GM19239 (cell line): ENCODE data around the gene IMPACT.

Experiments
- DNase-seq: peaks from one replicate; pipeline ENCODE4 v3.0.0; 2011; ENCODE audit warnings: low spot score; ENCODE audit not compliant: insufficient read length
- FAIRE-seq: peaks from 2 replicates; lab custom pipeline; 2011; peaks lifted over from hg19 to GRCh38; lab: Jason Lieb, UNC

Gene IMPACT

DNA sequence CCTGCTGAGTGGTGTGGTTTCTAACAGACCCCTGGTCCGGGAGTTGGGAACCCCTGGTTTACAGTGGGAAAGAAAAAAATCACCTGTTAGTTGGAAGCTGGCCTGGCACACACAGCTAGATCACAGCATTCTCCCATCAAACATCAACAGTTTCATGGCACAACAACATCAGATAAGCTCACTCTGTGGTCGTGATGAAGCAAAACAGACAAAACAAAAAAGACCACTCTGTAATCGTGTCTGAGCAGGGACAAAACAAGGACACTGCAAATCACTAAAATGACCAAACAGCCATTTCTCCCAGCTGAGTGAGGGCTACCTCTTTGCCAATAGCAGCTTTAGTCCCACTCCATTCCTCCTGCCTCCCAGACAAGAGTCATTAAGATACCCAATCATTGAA, 9.0 kb upstream of the IMPACT start:
- no peak for DNase-seq
- FAIRE-seq = no peak

DNA sequence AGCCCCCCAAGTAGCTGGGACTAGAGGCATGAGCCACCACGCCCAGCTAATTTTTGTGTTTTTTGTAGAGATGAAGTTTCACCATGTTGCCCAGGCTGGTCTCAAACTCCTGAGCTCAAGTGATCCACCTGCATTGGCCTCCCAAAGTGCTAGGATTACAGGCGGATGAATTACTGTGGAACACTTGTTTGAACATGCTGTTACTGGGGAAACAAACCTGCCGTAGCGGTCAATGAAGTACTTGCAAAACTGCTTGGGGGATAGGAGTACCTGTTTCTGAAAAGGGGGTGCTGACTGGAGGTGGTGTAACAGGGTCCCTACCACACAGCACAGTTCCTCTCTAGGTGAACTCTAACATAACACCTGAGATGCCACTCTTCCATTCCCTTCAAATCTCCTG, 5.9 kb upstream of the IMPACT start:
- no peak for FAIRE-seq

DNA sequence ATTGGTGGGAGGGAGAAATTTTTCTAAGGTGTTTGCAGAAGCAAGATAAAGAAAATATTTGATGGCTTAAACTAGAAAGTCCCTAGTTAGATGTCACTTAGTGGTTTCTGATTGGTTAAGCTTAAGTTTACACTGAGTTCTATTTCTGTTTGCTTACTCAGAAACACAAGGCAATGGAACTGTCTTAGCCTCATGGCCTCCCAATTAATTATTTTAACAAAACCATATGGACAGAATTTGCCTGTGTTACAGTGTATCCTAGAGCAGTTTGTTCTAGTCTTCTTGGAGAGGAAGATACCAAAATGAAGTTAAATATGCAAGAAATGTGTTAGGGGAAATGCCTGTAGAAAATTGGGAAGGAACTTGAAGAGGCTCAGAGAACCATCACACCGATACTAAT, 4.6 kb upstream of the IMPACT start:
- DNase-seq = no peak
- FAIRE-seq = no peak

More for the DNA sequence above, 5.9 kb upstream of the IMPACT start:
- no peak for DNase-seq

GRCh38 chr18:24426073-24426397, 435 bp upstream of the IMPACT start:
- FAIRE-seq (no peak), DNase-seq (no peak)

DNA sequence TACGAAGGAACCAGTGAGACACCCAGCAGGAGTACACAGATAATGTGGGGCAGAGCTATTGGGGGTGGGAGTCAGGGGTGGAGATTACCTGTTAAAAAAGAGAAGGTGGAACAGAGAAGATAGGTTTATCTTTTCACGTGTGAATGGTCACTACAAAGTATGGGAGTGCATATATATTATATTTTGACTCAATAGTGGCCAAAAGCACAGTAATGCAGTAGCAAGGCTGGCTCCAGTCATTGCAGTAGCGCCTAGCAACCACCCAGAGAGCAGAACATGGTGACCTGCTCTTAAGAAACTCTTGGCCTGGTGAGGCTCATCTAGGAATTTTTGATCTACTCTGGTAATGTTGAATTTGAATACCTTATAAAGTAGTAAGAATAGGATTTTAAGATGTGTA, 1.0 kb downstream of the IMPACT start:
- FAIRE-seq = no peak

GRCh38 chr18:24428709-24429108, 2.2 kb downstream of the IMPACT start:
- DNase-seq (no peak), FAIRE-seq (no peak)

More for the DNA sequence above, 1.0 kb downstream of the IMPACT start:
- DNase-seq = no peak

GRCh38 chr18:24429188-24429587, 2.7 kb downstream of the IMPACT start:
- DNase-seq = no peak
- no peak for FAIRE-seq

DNA sequence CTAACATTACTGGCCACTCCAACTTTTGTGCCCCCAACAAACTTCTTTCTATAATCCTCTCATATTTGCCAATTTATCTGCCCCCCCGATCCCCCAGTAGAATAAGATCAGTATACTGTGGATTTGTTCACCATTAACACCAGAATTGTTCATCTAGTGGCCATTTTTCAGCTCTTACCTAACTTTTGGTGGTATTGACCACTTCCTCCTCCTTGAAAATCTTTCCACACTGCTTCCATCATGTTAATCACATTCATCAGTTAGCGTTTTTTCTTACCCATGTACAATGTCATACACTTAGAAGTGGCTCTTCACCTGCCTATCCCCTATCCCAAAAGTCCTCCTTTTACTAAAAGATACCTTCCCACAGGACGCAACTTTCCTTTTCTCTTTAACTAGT, 6.1 kb downstream of the IMPACT start:
- DNase-seq = no peak
- FAIRE-seq = no peak

DNA sequence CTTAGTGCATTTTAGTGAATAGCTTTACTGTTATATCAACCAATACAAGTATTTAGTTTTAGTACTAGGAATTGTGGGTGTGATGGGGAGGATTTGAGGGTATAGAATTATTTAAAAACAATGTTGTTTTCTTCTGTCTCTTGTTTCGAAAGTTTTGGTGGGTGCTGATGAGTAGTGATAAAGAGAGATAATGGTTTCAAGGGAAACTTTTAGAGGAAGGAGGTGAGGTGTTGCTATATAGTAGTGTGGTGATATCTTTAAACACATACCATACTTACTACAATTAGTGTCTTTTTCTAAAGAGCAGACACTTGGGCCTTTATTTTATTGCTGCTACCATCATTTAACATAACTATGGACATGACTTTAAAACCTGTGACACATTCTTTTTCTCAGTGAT, 10.5 kb downstream of the IMPACT start:
- FAIRE-seq = no peak

DNA sequence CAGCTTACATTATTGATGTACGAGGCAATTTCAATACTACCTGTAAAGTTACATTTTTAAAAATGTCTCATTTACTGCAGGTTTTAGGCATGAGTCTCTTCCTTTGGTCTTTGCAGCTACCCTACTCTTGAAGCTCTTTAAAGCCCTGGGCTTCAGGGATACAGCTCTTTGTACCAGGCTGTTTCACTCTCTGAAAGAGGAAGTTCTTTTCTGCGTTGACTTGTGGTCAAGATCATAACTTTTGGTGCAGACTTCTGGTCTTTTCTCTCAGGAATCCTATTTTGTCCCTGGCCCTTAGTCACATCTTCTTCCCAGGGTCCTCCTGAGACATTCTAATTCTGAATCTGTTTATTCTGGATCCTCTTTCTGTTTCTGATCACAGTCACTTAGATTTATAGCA, 17.4 kb downstream of the IMPACT start:
- DNase-seq = no peak
- FAIRE-seq = peak; percentile 75

More for the DNA sequence above, 10.5 kb downstream of the IMPACT start:
- DNase-seq = no peak

DNA sequence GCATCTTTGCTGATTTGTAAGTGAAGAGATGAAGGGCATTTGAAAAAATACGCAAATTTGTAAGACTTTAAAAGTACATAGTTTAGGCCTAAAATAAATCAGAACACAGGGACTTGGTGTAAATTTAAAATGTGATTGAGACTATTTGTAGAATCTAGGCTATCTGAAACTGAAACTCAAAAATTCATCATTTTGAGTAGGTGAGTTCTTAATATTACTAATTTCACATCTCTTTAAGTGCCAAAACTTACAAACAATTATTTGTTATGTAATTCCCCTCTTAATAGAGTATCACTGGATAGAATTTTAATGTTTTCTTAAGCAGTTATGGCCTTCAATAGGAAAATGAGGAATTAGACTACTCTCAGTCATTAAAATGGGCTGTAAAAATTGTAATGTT, 20.0 kb downstream of the IMPACT start:
- no peak for FAIRE-seq

GRCh38 chr18:24446953-24447538, 20.6 kb downstream of the IMPACT start:
- DNase-seq (no peak), FAIRE-seq (peak; percentile 47)

More for the DNA sequence above, 20.0 kb downstream of the IMPACT start:
- no peak for DNase-seq

- DNase-seq (no peak), FAIRE-seq (no peak)
Observed at GRCh38 chr18:24447961-24448360, 21.5 kb downstream of the IMPACT start.

DNA sequence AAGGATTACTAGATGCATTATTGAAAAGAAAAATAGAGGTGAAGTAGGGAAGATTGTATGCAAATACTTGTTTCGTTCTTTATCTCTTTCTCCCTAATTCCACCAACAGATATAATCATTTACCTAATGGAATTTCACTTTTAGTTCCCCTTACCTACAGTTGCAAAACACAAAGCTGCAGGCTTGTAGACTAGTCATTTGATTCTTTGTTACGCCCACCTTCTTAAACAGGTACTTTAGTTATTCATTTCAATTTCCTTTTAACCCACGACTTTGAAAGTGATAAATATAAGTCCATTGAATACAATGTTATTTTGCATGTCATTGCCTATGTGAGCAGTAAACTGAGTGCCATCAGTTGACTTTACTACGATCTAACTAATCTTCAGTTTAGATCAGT, 30.1 kb downstream of the IMPACT start:
- no peak for DNase-seq

DNA sequence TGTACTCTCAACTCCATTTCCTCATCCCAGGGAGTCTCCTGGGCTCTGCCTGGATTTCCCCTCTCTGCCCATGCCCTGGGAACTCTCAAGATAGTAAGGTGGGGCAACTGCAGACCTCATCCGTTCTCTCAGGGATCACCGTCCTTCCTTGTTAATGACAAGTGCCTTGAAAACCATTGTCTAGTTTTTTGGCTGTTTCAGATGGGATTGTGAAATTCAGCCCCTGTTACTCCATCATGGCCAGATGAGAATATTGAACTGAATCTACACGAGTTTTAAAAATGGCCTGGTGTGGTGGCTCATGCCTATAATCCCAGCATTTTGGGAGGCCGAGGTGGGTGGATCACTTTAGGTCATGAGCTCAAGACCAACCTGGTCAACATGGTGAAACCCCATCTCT, 33.3 kb downstream of the IMPACT start:
- no peak for DNase-seq

More for the DNA sequence above, 30.1 kb downstream of the IMPACT start:
- peak; percentile 11 for FAIRE-seq

DNA sequence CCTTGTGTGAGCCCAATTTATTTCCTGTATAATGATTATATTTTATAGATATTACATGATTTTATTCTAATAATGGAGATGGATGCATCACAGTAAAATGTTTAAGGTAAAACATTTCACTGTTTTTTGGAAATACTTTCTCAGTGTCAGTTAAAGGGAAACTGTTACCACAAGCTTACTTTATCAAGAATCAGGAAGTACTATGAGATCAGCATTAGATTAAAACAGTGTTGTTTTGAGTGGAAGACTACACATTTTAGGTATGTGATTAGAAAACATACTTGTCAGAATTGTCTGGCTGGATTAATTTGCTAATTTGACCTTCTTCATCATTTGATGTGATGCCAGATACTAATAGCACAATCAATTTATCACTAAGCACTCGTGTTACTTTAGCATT, 33.9 kb downstream of the IMPACT start, which contains the start of gene HRH4:
Gene HRH4 (plus strand): TSS at position 250 of the 400 bp plus-strand sequence. CDS start 92 bp downstream, at position 342.
- FAIRE-seq = no peak
- DNase-seq = no peak

More for the DNA sequence above, 33.3 kb downstream of the IMPACT start:
- FAIRE-seq = no peak

GRCh38 chr18:24461996-24462395, 35.5 kb downstream of the IMPACT start:
- DNase-seq = no peak
- no peak for FAIRE-seq

DNA sequence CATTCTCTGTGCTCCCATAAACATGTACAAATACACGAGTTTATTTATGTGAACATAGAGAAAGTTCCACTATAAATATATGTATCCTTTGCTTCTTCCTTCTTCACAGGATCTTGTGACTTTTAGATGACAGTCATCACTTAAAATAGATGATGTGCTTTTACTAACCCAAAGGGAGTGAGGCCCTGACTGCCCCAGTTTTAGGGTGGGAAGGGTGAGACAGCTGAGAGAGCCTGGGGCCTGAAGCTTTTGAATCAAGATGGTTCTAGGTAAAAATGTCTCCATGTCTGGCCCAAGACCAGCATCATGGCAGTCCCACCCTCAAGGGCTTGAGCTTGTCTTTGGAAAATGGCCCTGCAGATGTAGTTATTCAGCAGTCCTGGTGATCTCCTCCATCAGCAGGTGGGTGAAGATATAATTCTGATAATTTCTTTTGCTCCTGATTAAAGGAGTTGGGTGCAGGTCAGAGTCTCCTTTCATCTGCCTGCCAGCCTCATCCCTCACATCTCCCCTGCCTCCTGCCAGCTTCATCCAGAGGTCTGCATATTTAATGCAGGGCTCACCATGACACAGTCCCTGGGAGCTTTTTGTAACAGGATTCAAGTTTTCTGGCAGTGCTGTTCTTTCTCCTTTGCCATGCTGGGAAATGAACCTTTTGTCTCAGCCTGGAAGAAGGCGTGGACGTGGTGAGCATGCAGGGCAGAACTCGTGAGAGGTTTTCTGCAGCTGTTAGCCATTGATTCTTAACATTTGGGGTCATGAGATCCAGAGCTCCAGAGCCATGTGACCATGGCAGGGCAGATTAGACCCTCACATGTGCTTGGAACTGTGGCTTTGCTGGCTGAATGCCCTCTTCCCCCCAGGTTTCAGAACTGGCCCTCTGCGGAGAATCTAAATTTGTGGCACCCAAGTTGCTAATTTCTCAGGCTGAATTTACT, 36.6 kb downstream of the IMPACT start:
- DNase-seq (no peak), FAIRE-seq (no peak)

DNA sequence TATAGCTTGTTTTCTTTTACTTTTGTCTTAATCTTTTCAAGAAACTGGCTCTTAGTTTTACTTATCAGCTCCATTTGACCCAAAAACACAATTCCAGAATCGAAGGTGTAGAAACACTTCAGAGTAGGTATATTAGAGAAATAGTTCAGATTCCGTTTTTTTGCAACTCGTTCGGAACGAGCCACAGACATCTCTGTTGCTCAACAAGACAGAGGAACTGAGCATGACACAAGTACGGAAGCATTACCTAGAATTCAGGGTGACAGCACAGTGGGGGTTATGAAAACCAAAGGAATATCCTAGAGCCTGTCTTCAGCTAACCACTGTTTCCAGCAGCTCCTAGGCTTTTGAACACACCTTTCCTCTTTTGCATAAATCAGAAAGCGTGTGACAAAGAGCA, 39.0 kb downstream of the IMPACT start:
- FAIRE-seq (no peak), DNase-seq (no peak)

DNA sequence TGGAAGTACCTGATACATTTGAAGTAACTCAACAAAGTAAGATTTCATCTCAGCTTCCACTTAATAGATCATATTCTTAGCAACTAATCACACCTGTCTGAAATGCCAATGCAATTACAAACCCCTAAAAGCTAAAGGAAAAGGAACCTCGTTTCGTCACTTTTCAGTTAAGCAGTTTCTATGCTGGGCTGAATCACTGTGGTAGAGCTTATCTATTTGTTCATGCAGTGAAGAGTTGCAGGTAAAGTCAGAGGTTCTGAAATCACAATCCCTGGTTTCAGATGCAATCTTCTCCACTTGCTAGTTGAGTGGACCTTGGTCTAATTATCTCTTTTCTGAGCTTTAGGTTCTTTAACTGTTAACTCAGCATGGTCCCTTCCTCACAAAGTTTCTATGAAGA, 40.3 kb downstream of the IMPACT start:
- no peak for DNase-seq
- no peak for FAIRE-seq

- DNase-seq = no peak
- no peak for FAIRE-seq
Observed at GRCh38 chr18:24470022-24470618, 43.6 kb downstream of the IMPACT start.
